Thoracic aorta (tissue), 2 donors: ENCODE results near the gene NME7. TPM values are rescaled to one million over a fixed set of nuclear protein-coding genes. Genes with fewer than 3 reads are reported as not detected.

Experiments
- ATAC-seq: fragments of 150-250 bp; one replicate; pipeline ENCODE4 v1.8.0; 2017; ENCODE audit warnings: low read depth; ENCODE audit not compliant: insufficient number of reproducible peaks, low FRiP score
- DNase-seq: peaks from one replicate; pipeline ENCODE4 v3.0.0-alpha.2; 2020; ENCODE audit warnings: low spot score
- H3K27ac ChIP-seq, 2 donors: fragments of 200-600 bp; sonication (generic); 1 replicate in 1 of 2; 2 replicates in 1 of 2; pipeline ENCODE4 v1.5.1; 2016; ENCODE audit warnings: mild to moderate bottlenecking in 2 of 2, moderate library complexity in 2 of 2
- H3K27me3 ChIP-seq: fragments of 200-600 bp; sonication (generic); replicated peaks from 2 replicates; pipeline ENCODE4 v1.6.0; 2016; ENCODE audit warnings: mild to moderate bottlenecking; ENCODE audit not compliant: insufficient read depth
- H3K36me3 ChIP-seq: fragments of 200-600 bp; sonication (generic); one replicate; pipeline ENCODE4 v1.5.1; 2016
- H3K4me1 ChIP-seq, 2 donors: fragments of 200-600 bp; sonication (generic); 1 replicate in 1 of 2; 2 replicates in 1 of 2; pipeline versions ENCODE4 v1.5.1 to v1.6.0; 2016; ENCODE audit warnings: low read depth in 2 of 2, mild to moderate bottlenecking in 1 of 2; ENCODE audit not compliant: control insufficient read depth in 1 of 2
- H3K4me3 ChIP-seq: fragments of 200-600 bp; sonication (generic); 2 replicates; pipeline ENCODE4 v1.5.1; 2016; ENCODE audit warnings: mild to moderate bottlenecking
- H3K9me3 ChIP-seq: fragments of 200-600 bp; sonication (generic); 2 replicates; pipeline ENCODE4 v1.5.1; 2016
- total RNA-seq, 2 donors: library from RNA; depleted of rRNA; stranded (reverse); fragments of >200 nt; gene quantifications; one replicate each; pipeline versions ENCODE4 v1.1.0 to v1.2.3, GENCODE V29; 2016
- TF ChIP-seq, protein P1 (sequence below): fragments of 200-600 bp; sonication (generic); IDR thresholded peaks from one replicate; pipeline ENCODE4 v1.5.1; 2019; ENCODE audit warnings: antibody characterized with exemption

The NME7 gene
- total RNA-seq, 2 donors from 2014 or later: 18.3 to 20.4 TPM

DNA sequence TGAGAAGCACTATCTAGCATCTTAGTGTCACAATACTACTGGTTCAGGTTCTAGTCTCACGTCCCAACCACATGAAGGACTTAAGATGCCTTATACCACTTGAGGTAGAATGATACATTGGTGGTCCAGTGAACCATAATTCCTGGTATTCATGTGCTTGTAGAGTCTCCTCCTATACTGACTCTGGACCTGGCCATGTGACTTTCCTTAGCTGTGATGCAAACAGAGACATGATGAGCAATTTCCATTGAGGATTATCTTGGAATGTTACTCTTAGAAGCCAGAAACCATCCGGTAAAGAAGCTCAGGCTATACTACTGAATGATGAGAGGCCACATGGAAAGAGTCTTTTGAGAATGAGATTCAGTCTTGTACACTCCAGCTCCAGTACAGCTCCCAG, 105.7 kb downstream of the NME7 start:
- H3K36me3 ChIP-seq: no peaks in the 10 kb centered on the region
- H3K4me1 ChIP-seq: no peaks in the 10 kb centered on the region
- H3K27ac ChIP-seq: no peak overlapping the region
- H3K27me3 ChIP-seq: no peaks in the 10 kb centered on the region
- TF ChIP-seq, protein P1, sequence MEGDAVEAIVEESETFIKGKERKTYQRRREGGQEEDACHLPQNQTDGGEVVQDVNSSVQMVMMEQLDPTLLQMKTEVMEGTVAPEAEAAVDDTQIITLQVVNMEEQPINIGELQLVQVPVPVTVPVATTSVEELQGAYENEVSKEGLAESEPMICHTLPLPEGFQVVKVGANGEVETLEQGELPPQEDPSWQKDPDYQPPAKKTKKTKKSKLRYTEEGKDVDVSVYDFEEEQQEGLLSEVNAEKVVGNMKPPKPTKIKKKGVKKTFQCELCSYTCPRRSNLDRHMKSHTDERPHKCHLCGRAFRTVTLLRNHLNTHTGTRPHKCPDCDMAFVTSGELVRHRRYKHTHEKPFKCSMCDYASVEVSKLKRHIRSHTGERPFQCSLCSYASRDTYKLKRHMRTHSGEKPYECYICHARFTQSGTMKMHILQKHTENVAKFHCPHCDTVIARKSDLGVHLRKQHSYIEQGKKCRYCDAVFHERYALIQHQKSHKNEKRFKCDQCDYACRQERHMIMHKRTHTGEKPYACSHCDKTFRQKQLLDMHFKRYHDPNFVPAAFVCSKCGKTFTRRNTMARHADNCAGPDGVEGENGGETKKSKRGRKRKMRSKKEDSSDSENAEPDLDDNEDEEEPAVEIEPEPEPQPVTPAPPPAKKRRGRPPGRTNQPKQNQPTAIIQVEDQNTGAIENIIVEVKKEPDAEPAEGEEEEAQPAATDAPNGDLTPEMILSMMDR: no peak
- H3K4me3 ChIP-seq: no peak overlapping the region
- DNase-seq (no peak), ATAC-seq (no peak)
- no peaks in the 10 kb centered on the region for H3K9me3 ChIP-seq

DNA sequence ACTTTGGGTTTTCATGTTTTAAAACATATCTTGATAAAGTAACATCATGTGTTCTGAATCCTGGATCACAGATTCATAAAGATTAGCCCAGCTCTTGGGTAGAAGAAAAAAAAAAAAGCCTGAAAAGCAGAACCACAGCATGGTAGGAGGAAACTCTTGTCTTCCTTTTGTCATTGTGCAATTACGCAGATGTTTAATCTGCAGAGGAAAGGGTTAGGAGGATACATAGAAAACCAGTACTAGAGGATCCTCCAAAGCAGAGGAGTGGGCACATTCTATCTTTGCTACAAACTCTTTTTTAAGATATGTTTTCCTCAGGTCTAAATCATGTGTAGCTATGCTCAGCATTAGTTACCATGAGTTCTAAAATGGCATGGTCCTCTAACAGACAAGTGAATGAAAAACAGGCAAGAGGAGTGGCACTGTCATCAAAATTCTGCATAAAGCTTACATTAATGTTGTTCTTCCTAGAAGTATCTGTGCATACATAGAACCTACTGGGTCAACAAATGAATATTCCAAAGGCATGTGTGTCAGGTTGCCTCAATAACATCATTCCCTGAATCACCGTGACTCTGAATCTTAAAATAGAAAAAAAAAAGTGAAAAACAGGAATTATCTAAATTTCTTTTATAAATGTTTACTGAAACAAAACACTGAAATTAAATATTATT, 107.0 kb downstream of the NME7 start:
- Histone ChIP-seq H3K9me3 (no peaks in the 10 kb centered on the region), H3K27me3 (no peaks in the 10 kb centered on the region), H3K4me3 (no peak overlapping the region), H3K4me1 (no peaks in the 10 kb centered on the region), H3K27ac (no peak overlapping the region), H3K36me3 (no peaks in the 10 kb centered on the region)
- no peak for ATAC-seq
- TF ChIP-seq, protein P1: no peak
- no peak for DNase-seq

DNA sequence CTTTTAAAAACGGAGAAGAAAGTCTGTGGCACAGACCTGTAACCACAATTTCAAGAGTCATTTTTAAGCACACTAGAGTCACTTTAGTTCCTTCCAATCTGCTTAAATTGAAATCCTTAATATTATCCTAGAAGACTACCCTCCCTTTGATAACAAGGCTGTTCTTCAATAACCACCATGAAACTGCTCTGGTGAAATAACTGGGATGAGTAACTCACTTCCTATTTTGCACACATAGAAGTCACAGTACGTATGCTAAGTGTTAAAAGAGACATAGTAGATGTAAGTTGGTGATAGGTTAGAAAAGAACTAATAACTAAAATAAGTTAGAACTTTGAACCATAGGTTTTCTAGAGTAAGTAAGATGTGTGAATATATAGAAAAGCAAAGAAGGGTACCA, 107.8 kb downstream of the NME7 start:
- H3K4me3 ChIP-seq: no peak overlapping the region
- no peak overlapping the region for H3K27ac ChIP-seq
- TF ChIP-seq, protein P1: no peak
- no peaks in the 10 kb centered on the region for H3K36me3 ChIP-seq
- DNase-seq (no peak), ATAC-seq (no peak)
- no peaks in the 10 kb centered on the region for H3K27me3 ChIP-seq
- no peaks in the 10 kb centered on the region for H3K4me1 ChIP-seq
- H3K9me3 ChIP-seq: no peaks in the 10 kb centered on the region

DNA sequence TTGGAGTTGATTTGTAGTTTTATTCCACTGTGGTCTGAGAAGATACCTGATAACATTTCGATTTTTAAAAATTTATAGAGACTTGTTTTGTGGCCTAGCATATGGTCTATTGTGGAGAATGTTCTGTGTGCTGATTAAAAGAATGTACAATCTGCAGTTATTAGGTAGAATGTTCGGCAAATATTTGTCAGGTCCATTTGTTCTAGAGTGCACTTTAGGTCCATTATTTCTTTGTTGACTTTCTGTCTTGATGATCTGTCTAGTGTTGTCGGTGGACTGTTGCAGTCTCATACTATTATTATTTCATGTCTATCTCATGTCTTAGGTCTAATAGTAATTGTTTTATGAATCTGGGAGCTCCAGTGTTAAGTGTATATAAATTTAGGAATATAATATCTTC, 116.8 kb downstream of the NME7 start:
- Histone ChIP-seq H3K27ac (no peak overlapping the region), H3K4me3 (no peak overlapping the region), H3K27me3 (no peaks in the 10 kb centered on the region), H3K36me3 (no peaks in the 10 kb centered on the region), H3K9me3 (no peaks in the 10 kb centered on the region), H3K4me1 (no peaks in the 10 kb centered on the region)
- TF ChIP-seq, protein P1: no peak
- no peak for DNase-seq
- no peak for ATAC-seq

DNA sequence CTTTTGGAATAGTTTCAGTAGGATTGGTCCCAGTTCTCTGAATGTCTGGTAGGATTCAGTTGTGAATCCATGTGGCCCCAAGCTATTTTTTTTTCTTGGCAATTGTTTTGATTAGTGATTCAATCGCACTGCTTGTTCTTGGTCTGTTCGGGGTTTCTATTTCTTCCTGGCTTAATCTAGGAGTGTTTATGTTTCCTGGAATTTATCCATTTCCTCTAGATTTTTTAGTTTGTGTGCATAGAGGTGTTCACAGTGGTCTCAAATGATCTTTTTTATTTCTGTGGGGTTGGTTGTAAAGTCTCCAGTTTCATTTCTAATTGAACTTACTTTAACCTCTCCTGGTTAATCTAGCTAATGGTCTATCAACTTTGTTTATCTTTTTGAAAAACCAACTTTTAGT, 117.6 kb downstream of the NME7 start:
- Histone ChIP-seq H3K4me3 (no peak overlapping the region), H3K27ac (no peak overlapping the region), H3K9me3 (no peaks in the 10 kb centered on the region), H3K27me3 (no peaks in the 10 kb centered on the region), H3K36me3 (no peaks in the 10 kb centered on the region), H3K4me1 (peaks cover 0 to 3% of the 10 kb centered on the region in 2 donors)
- DNase-seq (no peak), ATAC-seq (no peak)
- TF ChIP-seq, protein P1: no peak
